ENCODE data around the gene IRF2BPL.
"Not testable (repeated sequence)": the region's sequence is repeated elsewhere in the genome, so short reads cannot be mapped to it uniquely, and the experiment has no call there.

IRF2BPL gene

DNA sequence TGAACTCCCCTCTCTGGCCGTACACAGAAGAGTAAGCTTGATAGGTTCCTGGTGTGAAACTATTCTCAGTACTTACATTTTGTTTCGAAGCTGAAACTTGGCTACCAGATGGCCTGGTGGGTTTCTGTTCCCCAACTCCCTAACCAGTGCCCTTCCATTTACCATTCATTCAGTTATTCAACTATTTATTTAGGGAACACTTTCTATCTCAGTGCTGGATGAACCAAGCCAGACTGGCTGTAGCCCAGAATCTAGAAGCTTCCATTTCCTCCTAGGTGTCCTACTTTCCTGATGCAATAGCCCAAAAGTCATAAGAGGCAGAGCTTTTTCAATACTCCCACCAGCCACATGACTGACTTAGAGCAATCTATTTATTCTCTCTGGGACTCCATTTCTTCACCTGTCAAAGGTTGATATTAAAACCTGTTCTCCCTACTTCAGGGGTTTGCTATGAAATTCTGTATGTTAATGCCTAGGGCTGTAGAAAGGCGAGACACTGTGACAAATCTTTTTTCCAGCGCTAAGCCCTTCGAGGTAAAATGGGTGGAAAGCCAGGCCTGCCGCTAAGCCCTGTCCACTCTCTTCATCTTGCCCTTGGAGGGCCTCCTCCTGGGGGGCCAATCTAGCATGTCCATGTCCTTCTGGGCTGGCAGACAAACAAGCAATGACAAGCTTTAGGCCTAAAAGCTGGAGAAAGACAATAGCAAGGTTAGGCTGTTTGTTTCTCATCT is 8.1 kb upstream of the IRF2BPL start:
- DNase-seq (ENCODE audit: extremely low spot score, insufficient read length, low read depth) (no peak), FAIRE-seq (peak; percentile 69)

DNA sequence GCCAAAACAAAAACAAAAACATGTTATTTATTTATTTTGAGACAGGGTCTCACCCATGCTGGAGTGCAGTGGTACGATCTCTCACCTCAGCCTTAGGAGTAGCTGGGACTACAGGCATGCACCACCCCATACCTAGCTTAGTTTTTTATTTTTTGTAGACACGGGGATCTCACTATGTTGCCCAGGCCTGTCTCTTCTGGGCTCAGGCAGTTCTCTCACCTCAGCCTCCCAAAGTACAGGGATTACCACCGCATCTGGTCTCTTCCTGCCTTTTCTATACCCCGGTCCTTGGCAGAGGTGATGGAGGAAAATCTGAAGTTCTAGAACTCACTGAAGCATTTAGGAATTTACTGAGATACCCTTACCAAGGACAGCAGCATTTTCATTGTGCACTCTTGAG is 6.8 kb upstream of the IRF2BPL start:
- FAIRE-seq (no peak), DNase-seq (ENCODE audit: extremely low spot score, insufficient read length, low read depth) (no peak)

DNA sequence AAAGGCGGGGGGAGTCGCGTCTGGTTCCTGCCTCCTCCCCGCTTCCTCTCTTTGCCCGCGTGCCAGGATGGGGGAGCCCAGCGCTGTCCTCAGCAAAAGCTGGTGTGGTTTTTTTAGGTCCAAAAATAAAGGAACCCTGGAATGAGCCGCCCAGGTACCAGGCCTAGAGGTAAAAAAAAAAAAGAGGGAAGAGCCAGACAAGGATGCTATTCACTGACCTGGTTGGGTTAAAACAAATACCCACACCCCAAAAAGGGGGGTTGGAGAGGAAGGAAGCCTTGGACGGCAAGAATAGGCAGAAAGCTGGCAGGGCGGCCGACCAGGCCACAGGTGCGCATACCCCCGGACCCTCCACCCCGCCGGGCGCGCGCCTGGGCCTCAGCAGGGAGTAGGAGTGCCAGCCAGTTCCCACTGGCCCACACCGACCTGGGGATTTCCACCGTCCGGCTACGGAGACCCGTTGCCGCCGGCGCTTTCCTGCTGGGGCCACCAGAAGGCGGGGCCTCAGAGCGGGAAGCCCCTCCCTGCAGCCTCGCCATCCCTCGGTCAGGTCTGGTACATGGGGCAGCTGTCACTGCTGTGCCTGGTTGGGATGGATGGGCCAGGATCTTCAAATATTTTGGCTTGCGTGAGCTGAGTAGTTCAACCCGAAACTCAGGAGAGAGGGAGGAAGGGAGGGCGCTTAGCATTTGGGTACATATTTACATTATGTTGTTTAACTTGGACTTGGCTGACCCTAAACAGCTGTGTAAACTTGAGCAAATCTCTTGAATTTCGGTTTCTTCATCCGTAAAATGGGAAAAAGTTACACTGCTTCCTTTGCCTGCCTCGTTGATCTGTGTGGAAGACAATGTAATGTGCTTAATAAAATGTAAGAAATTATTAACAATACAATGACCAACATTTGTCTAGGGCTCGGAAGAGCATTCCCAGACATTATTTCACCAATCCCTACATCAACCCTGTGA is 5.4 kb upstream of the IRF2BPL start:
- FAIRE-seq (peak; percentile 91), DNase-seq (ENCODE audit: extremely low spot score, insufficient read length, low read depth) (peak; percentile 55)

DNA sequence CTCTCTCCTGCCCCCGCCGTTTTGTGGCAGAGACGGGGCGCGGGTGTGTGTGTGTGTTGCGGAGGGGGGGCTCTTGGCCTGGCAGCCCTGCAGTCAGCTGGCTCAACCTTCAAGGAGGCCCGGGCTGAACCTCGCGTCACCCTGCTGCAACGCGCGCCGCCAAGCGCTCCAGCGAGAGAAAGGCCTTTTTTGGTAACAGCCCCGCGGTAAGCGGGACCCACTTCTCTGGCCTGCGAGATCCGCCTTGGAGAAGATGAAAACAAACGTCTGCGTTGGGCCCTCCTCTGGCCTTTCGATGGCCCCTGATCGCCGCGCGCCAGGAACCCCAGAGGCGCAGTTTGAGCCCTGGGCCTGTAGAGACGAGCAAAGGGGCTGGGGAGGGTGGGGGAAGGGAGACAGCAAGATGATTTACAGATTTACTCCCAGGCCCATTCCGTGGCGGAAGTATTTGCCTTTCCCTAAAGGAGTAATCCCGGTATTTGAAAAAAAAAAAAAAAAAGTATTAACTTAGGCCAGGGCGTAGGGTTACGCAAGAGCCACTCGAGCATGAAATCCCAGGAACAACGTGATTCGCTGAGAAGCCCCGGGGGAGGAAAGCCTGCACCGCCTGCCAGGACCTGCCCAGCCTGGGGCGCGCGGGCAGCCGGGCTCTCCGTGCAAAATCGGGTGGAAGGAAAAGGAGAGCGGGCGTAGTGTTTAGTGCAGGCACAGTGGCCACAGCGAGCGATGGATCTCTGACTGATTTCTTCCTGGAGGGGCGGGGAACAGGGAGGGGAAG is 4.5 kb upstream of the IRF2BPL start:
- DNase-seq (ENCODE audit: extremely low spot score, insufficient read length, low read depth): peak; percentile 45
- peak; percentile 56 for FAIRE-seq

DNA sequence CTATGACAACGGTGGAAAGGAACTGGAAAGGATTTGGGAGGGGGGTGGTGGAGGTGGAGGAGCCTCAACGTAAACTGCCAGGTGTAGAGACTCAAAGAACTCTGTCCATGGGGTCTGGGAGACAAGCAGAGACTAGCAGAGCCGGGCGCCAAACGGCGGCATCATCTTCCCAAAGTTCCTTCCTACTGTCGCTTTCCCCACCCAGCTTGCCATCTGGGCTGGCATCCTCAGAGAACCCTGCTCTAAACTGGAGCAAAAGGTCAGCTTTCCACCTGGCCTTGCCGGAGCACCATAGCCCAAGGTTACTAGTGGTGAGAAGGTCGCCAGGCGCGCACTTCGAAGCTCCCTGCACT is 4.0 kb upstream of the IRF2BPL start:
- FAIRE-seq (no peak), DNase-seq (ENCODE audit: extremely low spot score, insufficient read length, low read depth) (no peak)

DNA sequence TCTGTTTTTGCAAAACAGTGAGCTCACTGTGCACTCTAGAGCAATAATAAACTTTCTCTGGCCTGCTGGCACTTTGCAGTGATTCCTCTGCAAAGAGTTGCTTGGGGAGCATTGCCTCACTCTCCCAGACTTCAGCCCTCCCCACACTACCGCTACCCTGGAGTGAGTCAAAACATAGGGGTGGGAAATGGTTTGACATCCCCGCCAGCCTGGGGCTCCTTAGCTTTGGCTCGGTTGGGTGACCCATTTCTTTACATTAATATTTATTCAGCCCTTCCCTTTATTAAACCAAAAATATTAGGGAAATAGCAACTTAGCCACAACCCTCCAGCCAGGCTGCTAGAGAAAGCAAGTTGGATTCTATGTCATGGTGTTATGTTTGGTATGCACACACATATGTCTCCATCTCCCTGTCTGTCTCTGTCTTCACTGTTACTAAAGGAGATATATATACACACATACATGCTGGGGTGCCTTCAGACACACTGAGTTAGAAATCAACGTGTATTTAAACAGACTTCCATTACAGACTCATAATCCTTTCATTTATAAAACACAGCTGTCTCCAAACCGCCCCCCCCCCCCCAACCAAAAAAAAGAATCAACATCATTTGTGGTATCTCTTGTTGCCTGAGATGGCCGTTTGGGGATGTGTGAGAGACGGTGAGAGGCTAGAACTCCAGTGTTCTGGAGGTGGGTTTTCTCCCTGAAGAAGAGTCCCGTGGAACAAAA is 3.4 kb upstream of the IRF2BPL start:
- FAIRE-seq (no peak), DNase-seq (ENCODE audit: extremely low spot score, insufficient read length, low read depth) (no peak)

DNA sequence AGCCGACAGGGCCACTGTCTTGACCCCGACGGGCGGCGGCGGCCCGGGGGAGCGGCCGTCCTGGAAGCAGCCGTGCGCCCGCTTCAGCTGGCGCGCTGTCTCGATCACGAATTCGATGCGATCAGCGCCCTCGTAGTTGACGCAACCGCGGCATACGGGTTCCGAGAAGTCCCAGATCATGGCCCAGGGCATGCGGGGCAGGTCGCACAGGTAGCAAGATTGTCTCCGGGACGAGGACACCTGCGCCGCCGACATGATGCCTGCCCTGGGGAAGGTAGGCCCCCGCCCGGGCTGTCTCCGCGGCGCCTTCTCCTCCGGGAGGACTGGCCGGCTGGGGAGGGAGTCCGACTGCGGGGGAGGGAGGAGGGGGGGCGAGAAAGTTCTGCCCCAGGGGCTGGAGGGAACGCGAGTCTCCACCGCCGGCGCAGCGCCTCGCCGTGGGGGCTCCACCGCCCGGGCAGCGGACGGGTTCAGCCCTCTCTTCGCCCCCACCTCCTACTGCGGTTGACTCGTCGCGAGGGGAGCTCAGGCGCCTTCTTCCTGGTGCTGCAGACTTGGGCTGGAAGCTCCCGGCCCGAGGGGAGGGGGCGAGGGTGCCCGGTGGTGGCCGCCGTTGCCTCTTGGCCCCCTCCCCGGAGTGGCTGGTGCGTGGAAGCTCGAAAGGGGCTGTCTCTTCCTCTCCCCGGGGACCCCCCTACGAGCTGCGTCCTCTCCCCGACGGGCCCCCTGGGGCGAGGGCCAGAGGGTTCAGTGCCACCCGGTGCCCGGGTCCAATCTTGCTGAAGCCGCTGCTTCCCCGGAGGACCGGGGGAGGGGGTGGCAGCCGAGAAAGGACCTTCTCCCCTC is 747 bp downstream of the IRF2BPL start:
- DNase-seq (ENCODE audit: extremely low spot score, insufficient read length, low read depth): peak; percentile 37
- no peak for FAIRE-seq

DNA sequence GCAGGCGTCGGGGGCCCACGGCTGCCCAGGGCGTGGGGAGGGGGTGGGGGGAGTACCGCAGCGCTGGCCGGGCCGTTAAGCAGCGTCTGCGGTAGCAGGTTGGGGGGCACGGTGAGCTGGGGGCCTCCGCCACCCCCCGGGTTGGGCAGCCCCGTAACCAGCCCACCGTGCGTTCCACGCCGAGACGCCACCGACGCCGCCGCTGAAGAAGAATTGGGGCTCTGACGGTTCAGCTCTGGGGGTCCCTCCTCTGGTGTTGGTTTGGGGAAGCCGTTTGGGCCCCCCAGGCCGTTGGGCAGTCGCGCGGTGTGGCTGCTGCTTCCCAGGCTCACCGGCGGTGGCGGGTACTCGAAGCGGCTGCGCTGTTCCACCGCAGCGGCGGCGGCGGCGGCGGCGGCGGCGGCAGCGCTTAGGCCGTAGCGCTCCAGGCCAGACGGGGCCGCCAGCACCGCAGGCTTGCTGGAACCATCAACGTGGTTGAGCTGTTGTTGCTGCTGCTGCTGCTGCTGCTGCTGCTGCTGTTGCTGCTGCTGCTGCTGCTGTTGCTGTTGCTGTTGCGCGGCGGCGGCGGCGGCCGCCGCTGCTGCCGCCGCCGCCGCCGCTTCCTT is 1.5 kb downstream of the IRF2BPL start:
- FAIRE-seq (no peak), DNase-seq (ENCODE audit: extremely low spot score, insufficient read length, low read depth) (no peak)

DNA sequence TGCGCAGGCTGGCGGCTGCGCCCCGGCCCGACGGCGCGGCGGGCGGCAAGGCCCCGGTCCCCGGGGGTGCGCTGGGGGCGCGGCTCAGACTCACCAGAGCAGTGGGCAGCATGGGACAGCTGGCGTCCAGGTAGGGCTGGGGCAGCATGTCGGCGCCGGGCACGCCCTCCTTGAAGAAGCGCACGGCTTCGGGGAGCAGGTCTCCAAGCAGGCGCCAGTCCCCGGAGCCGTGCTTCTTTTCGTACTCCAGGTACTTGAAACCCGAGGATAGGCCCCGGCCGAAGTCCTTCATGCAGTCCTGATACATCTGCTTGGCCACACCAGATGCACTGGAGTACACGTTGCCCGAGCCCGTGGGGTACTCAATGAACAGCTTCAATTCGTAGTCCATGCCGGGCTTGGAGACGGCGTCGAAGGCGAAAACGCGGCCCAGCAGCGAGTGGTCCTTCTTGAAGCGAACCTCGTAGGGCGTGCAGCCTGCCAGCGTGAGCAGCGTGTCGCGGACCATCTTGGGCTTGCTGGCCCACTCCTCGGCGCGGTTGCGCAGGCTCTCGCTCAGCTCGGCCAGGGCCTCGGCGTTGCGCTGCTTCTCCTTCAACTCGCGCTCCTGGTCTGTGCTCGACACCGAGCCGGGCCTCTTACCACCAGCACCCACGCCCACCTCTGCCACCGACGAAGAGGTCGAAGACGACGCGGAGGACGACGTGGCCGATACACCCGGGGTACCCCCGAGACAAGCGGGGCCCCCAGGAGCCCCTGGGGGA is 2.2 kb downstream of the IRF2BPL start:
- DNase-seq (ENCODE audit: extremely low spot score, insufficient read length, low read depth): no peak
- FAIRE-seq: no peak

DNA sequence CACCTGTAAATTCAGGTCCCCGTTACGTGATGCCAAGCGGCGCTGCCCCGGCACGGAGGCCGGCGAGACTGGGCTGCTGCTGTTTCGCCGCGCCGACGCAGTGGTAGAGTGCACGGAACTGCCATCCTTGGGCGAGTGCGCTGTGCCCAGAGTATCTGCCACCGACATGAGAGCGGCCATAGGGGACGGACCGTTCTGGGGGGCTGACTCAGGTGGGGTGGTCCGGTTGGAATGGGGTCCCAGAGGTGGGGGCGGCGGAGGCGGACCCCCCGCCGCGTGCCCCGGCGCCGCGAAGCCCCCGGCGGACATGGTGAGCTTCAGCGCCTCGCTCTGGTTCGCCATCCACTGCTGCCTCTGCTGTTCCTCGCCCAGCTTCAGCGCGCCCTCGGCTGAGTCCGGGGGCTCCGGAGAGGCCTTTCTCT is 2.8 kb downstream of the IRF2BPL start:
- FAIRE-seq (no peak), DNase-seq (ENCODE audit: extremely low spot score, insufficient read length, low read depth) (no peak)

DNA sequence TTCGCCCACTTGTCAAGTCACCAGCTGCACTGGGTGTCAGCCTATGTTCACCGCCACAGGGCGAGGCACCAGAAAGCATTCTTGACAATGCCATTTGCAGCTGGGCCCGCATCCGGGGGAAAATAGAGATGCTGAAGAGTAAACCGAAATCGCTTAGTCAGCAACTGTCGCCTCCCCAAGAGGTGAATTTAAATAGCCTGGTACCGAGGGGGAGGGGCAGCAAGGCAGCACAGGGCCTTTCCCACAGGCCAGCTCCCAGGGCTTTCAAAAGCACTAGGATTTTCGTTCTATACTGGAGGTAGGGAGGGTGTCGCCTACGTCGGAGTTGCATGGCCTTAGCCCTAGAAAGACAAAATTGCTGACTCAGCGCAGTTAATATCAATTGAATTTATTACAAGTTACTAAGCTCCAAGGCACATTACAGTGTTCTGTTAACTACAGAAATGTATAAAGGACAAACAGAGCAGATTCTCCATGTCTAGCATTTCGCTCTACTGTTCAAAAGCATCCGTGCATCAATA is 4.3 kb downstream of the IRF2BPL start:
- DNase-seq (ENCODE audit: extremely low spot score, insufficient read length, low read depth) (no peak), FAIRE-seq (no peak)

DNA sequence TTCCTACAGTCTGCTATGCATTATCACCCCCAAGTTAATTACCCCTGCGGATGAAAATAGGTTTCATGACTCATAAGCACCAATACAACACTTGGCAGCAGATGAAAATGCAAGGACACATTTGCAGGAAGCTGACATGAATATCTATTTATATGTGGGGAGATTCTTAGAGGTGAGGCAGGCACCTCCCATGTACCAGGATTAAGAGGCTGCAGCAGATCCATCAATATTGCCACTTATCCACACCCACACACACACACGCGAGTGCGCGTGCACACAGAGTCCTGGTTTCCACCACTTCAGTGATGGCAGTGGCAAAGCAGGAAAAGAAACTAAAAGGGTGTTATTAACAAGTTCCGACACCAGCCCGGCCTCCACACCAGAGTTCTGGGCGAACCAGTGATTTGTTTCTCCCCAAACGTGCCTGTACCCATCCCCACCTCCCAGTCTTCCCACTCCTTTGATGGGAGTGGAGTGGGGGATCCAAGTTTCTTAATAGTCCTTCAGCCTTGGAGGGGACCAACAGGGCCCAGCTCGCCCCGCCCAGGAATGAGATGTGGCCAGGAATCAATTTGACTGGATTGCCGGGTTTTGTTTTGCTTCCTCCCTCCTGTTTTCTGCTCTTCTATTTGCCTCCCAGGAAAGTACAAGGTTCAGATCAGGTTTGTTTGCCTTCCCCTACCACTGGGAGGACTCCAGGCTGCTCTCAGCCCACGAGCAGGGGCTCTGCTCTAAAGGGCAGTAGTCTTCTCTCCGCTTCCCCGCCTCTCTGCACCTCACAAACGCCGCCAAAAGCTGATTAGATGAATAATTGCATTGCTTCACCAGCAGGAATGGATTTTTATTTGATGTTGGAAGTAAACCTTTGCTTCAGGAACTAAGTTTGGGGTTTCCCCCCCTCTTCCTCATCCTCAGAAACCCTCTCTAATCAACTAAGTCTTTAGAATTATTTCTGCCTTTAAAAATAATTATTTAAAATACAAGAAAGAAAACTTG is 5.2 kb downstream of the IRF2BPL start:
- DNase-seq (ENCODE audit: extremely low spot score, insufficient read length, low read depth): no peak
- FAIRE-seq: no peak

DNA sequence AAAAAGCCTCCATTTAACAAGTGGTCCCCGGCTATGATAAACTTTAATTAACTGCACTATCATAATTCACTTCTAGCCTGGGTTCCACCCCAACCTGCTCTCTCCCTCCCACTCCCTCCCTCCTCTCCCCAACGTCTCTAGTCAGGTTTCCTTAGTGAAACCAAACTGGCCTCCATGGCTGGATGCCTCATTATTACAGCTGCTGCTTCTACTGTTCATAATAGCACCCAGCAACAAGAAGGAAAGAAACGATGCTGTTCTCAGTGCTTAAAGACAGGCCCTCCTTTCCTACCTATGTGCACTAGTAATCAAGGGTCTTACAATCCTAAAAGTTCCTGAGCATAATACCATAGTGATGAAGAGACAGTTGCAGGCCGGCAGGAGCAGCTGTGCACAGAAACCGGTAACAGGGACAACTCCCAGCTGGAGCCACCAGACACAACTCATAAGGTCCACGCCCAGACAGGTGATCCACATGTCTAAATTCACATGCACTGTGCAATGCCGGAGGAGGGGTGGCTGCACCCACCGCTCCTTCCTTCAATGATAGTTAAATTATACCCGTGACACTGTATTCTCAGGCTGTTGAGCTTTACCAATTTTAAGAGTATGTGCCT is 6.2 kb downstream of the IRF2BPL start:
- DNase-seq (ENCODE audit: extremely low spot score, insufficient read length, low read depth) (no peak), FAIRE-seq (peak; percentile 87)

DNA sequence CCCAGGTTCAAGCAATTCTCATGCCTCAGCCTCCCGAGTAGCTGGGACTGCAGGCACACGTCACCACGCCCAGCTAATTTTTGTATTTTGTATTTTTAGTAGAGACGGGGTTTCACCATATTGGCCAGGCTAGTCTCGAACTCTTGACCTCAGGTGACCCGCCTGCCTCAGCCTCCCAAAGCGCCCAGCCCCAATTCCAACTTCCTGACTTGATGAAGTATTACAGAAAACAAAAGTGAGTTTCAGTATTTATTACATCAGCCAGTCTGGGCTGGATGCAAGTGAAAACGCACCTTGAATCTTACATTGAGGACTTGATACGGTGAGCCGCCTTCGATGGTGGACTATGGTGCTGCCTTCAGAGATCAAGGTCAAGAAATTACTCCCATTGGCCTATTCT is 7.1 kb downstream of the IRF2BPL start:
- DNase-seq (ENCODE audit: extremely low spot score, insufficient read length, low read depth); FAIRE-seq: not testable (repeated sequence)

DNA sequence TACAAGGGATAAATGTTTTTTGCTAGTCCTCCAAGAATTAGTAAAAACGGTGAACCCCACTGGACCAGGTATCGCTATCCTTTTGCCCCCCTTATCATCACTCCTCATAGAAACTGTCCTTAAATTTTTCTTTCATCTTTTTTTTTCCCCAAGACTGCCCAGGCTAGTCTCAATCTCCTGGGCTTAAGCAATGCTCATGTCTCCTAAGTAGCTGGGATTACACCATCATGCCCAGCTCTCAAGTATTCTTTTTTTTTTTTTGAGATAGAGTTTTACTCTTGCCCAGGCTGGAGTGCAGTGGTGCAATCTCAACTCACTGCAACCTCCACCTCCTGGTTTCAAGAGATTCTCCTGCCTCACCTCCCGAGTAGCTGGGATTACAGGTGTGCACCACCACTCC is 9.7 kb downstream of the IRF2BPL start:
- FAIRE-seq (no peak), DNase-seq (ENCODE audit: extremely low spot score, insufficient read length, low read depth) (no peak)

DNA sequence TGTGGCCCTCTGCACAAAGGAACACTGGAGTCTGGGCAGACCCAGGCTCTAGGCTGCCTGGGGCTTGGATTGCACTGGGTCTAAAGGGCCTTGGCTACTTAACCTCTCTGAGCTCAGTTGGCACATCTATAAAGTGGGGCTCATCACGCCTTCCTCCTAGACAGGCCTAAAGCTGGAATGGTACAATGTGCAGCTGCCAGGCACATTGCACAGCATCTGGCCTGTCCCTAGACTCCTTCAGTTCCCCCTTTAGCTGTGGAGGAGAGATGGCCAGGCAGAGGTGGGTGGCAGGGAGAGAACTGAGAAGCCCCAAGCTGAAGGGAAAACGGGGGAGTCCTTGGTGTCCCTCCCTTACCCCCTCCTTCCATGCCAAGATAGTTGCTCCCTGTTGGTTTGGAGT is 10.8 kb downstream of the IRF2BPL start:
- no peak for DNase-seq (ENCODE audit: extremely low spot score, insufficient read length, low read depth)
- FAIRE-seq: no peak
